Measurements from ENCODE around the gene KDM4B.
"Not testable (repeated sequence)": the region's sequence is repeated elsewhere in the genome, so short reads cannot be mapped to it uniquely, and the experiment has no call there.

KDM4B gene

GRCh38 chr19:4971816-4972495 is 3.0 kb downstream of the KDM4B start:
- CTCF ChIA-PET: interaction anchor here (1.2 to 2.3 kb wide), 3 partner anchors 29 to 60 kb away, joined by 3 to 13 read pairs (median 5); no protein-coding TSS in a partner anchor
- H3K27ac Mint-ChIP-seq: no peak overlapping the region
- H3K4me3 Mint-ChIP-seq: peak overlapping the region; percentile 82
- peaks cover 15% of the 10 kb centered on the region for H3K36me3 Mint-ChIP-seq
- H3K4me1 Mint-ChIP-seq: peaks cover 39% of the 10 kb centered on the region
- H3K9me3 Mint-ChIP-seq: no peaks in the 10 kb centered on the region
- H3K27me3 Mint-ChIP-seq: no peaks in the 10 kb centered on the region
- DNase-seq: no peak

DNA sequence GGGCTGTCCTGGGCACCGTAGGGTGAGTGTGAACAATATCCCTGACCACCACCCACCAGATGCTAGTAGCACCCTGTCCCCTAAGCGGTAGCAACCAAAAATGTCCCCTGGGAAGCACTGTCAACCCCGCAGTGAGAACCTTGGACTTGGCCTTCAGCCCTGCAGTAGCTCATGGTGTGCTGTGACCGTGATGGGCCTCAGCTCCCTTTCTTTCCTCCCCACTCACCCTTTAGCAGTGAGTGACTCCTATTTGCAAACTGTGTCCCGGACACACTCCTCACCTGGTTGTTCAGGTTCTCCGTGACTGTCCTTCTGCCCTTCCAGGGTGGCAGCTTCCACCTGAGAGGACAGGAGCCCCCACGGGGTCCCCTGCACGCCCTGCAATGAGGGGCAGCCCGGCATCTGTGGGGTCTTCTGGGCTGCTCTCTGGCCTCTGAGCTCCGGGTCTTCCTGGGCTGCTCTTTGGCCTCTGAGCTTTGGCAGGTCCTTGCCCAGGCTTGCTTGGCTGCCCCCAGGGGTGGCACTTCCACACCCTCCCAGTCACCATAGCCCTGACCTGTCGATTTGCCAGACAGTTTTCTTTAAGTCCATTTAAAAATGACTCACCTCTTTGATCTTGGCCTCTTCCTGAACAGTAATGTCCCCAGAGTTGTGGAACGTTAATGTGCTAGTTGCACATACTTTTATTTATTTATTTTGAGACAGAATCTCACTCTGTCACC is 3.8 kb downstream of the KDM4B start:
- CTCF ChIA-PET: interaction anchor here (1.4 kb wide), 1 partner anchor 61 kb away, joined by 3 read pairs; no protein-coding TSS in a partner anchor
- no peaks in the 10 kb centered on the region for H3K9me3 Mint-ChIP-seq
- peak overlapping the region; percentile 44 for H3K4me3 Mint-ChIP-seq
- no peak overlapping the region for H3K27ac Mint-ChIP-seq
- peaks cover 34% of the 10 kb centered on the region for H3K4me1 Mint-ChIP-seq
- no peaks in the 10 kb centered on the region for H3K27me3 Mint-ChIP-seq
- H3K36me3 Mint-ChIP-seq: peaks cover 20% of the 10 kb centered on the region
- DNase-seq: no peak

DNA sequence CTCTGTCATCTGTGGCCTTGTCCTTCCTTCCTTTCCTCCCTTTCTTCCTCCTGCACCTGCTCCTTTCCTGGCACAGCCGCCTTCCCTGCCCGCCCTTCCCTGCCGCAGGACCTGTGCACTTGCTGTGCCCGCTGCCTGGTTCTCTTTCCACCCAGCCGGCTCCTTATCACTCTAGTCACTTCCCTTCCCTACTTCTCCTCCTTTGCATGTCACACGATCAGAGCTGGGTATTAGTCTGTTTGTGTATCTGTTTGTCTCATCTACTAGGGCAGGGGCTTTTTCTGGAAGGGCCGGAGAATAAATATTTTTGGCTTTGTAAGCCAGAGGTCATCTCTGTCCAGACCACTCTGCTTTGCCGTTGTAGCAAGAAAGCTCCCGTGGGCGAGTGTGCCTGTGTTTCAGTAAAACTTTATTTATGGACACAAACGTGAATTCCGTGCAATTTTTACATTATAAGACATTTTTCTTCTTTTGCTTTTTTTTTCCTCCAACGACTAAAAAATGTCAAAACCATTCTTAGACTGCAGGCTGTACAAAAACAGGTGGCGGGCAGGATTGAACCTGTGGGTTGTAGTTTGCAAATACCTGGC is 6.1 kb downstream of the KDM4B start:
- no peak overlapping the region for H3K4me3 Mint-ChIP-seq
- CTCF ChIA-PET: interaction anchor here (1.0 to 1.3 kb wide), 2 partner anchors 22 to 27 kb away, joined by 3 read pairs; no protein-coding TSS in a partner anchor
- H3K27me3 Mint-ChIP-seq: no peaks in the 10 kb centered on the region
- peaks cover 15% of the 10 kb centered on the region for H3K36me3 Mint-ChIP-seq
- no peaks in the 10 kb centered on the region for H3K9me3 Mint-ChIP-seq
- H3K27ac Mint-ChIP-seq: no peak overlapping the region
- peaks cover 23% of the 10 kb centered on the region for H3K4me1 Mint-ChIP-seq
- DNase-seq: no peak

GRCh38 chr19:4975601-4976000 is 6.7 kb downstream of the KDM4B start:
- H3K27ac Mint-ChIP-seq, H3K4me3 Mint-ChIP-seq, DNase-seq, H3K27me3 Mint-ChIP-seq, H3K9me3 Mint-ChIP-seq: not testable (repeated sequence)
- peaks cover 14% of the 10 kb centered on the region for H3K36me3 Mint-ChIP-seq
- CTCF ChIA-PET: interaction anchor here (1.0 to 1.3 kb wide), 2 partner anchors 23 to 26 kb away, joined by 3 read pairs; no protein-coding TSS in a partner anchor
- H3K4me1 Mint-ChIP-seq: peaks cover 18% of the 10 kb centered on the region

DNA sequence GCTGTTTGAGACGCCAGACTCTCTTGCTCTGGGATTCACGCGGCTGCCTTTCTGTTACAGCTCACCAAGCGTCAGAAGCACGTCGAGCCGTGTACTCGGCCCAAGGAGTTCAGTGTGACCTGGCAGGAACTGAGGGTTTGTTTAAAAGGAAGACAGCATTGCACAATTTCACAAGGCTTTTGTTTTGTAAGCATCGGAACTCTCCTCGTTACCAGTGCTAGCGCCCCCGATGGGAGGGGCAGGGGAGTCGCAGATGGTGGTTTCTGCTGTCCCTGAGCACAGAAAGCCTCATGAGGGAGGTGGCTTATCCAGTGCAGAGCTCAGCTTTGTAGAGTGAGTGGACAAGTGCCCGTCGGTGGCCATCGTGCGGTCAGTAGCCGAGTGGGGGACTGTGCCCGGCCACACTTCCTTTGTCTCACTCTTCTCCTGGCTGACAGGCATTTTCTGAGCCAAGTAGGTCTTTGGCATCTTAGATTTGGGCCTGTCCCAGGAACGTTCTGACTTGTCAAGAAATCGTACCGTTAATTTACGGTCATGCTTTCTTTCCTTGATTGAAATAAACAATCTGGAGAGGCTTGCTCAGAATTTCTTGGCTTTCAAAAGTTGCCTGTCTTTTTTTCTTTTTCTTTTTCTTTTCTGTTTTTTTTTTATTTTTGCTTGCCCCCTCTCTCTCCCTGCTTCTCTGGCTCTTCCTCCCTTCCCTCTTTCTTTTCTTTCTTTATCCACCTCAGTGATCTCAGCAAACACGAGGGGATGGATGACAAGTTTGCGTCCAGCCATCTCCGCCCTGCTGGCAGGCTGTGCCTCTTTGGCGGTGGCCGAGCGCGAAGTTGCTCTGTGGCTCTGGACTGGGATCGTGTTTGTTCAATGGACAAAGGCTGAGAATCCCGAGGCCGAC is 7.7 kb downstream of the KDM4B start:
- Mint-ChIP-seq H3K27ac (no peak overlapping the region), H3K36me3 (peaks cover 9% of the 10 kb centered on the region), H3K9me3 (no peaks in the 10 kb centered on the region), H3K4me1 (peaks cover 9% of the 10 kb centered on the region), H3K4me3 (no peak overlapping the region), H3K27me3 (no peaks in the 10 kb centered on the region)
- CTCF ChIA-PET: interaction anchor here (1.0 to 1.3 kb wide), 2 partner anchors 24 to 25 kb away, joined by 3 read pairs; no protein-coding TSS in a partner anchor
- no peak for DNase-seq

DNA sequence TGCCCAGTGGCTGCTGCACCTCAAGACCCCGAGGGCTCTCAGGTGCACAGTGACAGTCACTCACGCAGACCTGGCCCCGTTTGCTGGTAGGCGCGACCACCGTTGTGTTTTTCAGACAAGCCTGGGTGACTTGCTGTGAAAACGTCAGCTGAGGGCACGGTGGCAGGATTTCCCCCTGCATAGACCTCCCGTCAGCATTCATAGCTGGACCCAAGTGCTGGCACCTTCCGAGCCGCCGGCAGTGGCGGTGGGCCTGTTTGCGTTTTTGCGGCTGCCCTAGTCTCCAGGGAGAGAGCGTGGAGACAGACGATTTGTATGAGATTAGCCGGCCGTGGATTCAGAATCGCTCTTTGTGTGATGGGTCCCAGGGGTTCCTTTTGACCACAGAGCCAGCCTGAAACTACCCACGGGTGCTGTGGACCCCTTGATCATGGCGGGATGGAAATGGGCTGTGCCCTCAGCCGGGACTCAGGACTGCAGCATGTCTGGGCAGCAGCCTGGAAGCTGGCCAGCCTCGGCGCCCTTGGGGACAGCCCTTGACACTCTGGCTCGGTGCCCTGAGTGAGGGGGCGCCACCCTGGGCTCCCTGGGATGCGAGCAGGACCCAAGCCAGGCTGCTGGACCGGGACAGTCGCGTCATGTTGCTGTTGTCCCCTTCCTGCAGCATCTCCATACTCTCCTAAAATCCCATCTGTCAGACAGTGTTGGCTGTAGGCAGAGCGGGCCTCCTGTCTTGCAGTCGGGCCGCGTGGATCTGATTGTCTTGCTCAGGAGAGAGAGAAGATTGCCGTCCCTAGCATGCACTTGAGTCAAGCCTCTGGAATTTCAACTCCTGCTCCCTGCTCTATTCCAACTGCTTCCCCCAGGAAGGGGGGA is 8.6 kb downstream of the KDM4B start:
- CTCF ChIA-PET: no interaction called here
- Mint-ChIP-seq H3K27me3 (no peaks in the 10 kb centered on the region), H3K4me3 (no peak overlapping the region), H3K9me3 (no peaks in the 10 kb centered on the region), H3K4me1 (peaks cover 6% of the 10 kb centered on the region), H3K36me3 (peaks cover 9% of the 10 kb centered on the region), H3K27ac (no peak overlapping the region)
- DNase-seq: no peak

DNA sequence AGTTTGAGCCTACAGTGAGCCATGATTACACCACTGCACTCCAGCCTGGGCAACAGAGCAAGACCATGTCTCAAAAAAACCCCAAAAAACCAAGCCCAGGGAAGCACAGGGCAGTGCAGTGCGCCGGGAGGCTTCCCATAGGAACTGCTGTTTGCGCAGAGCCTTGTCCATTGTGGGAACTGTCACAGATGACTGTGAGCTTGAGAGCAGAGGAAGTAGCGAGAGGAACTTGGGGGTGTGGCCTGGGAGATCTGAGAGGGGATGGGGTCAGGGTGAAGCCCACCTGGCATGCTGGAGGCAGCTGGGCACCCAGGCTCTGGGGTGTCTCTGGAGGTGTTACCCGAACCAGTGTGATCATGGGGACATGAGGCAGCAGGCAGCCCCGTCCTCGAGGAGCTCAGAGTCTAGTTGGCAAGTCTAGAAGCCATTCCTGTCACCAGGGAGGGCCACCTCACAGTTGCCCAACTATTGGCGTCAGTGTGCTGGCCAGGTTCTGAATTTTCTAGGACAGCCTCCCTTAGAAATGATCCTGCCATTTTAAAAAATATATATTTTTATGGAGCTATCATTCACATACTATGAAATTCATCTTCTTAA is 10.4 kb downstream of the KDM4B start:
- no peak overlapping the region for H3K4me3 Mint-ChIP-seq
- no peaks in the 10 kb centered on the region for H3K27me3 Mint-ChIP-seq
- no peaks in the 10 kb centered on the region for H3K9me3 Mint-ChIP-seq
- CTCF ChIA-PET: interaction anchor here (0.5 to 0.9 kb wide), 3 partner anchors 22 to 106 kb away, joined by 3 read pairs; no protein-coding TSS in a partner anchor
- H3K4me1 Mint-ChIP-seq: peaks cover 4% of the 10 kb centered on the region
- DNase-seq: no peak
- H3K27ac Mint-ChIP-seq: peak overlapping the region; percentile 19
- H3K36me3 Mint-ChIP-seq: peaks cover 9% of the 10 kb centered on the region

- Mint-ChIP-seq H3K27me3 (no peaks in the 10 kb centered on the region), H3K27ac (no peak overlapping the region), H3K4me1 (peaks cover 4% of the 10 kb centered on the region), H3K4me3 (no peak overlapping the region), H3K36me3 (peaks cover 6% of the 10 kb centered on the region), H3K9me3 (no peaks in the 10 kb centered on the region)
- no peak for DNase-seq
- CTCF ChIA-PET: interaction anchor here (0.6 to 0.9 kb wide), 2 partner anchors 22 to 34 kb away, joined by 3 to 4 read pairs; no protein-coding TSS in a partner anchor
These were observed 11.2 kb downstream of the KDM4B start for GRCh38 chr19:4980067-4980466.

GRCh38 chr19:4980838-4981680 is 12.1 kb downstream of the KDM4B start:
- CTCF ChIA-PET: interaction anchor here (0.6 kb wide), 1 partner anchor 33 kb away, joined by 4 read pairs; no protein-coding TSS in a partner anchor
- H3K27me3 Mint-ChIP-seq: no peaks in the 10 kb centered on the region
- H3K36me3 Mint-ChIP-seq: peaks cover 6% of the 10 kb centered on the region
- H3K27ac Mint-ChIP-seq: no peak overlapping the region
- H3K4me1 Mint-ChIP-seq: peaks cover 4% of the 10 kb centered on the region
- DNase-seq: no peak
- H3K4me3 Mint-ChIP-seq: no peak overlapping the region
- H3K9me3 Mint-ChIP-seq: no peaks in the 10 kb centered on the region

- peak overlapping the region; percentile 42 for H3K27ac Mint-ChIP-seq
- peaks cover 4% of the 10 kb centered on the region for H3K4me1 Mint-ChIP-seq
- H3K4me3 Mint-ChIP-seq: no peak overlapping the region
- H3K9me3 Mint-ChIP-seq: no peaks in the 10 kb centered on the region
- no peak for DNase-seq
- H3K27me3 Mint-ChIP-seq: no peaks in the 10 kb centered on the region
- CTCF ChIA-PET: no interaction called here
- H3K36me3 Mint-ChIP-seq: peaks cover 6% of the 10 kb centered on the region
These were observed 12.7 kb downstream of the KDM4B start for GRCh38 chr19:4981681-4981958.

- Mint-ChIP-seq H3K27ac (no peak overlapping the region), H3K27me3 (no peaks in the 10 kb centered on the region), H3K4me3 (no peak overlapping the region), H3K4me1 (peaks cover 2% of the 10 kb centered on the region), H3K9me3 (no peaks in the 10 kb centered on the region), H3K36me3 (no peaks in the 10 kb centered on the region)
- DNase-seq: no peak
- CTCF ChIA-PET: interaction anchor here (1.0 kb wide), 1 partner anchor 18 kb away, joined by 3 read pairs; no protein-coding TSS in a partner anchor
These were observed 14.6 kb downstream of the KDM4B start for GRCh38 chr19:4983346-4984105.

DNA sequence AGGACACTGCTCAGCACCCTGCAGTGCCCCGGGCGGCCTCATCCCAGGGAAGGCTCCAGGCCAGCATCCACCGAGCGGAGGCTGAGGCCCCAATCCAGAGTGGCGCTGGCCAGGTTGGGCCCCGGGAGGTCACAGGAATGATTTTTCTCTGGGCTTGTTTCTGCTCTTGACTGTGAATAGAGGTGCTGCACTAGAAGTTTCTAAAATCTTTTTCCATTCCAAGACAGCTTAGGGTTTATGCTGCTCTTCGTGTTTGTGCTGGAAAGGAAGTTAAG is 15.1 kb downstream of the KDM4B start:
- DNase-seq: no peak
- Mint-ChIP-seq H3K27me3 (no peaks in the 10 kb centered on the region), H3K9me3 (no peaks in the 10 kb centered on the region), H3K4me3 (no peak overlapping the region), H3K4me1 (peaks cover 2% of the 10 kb centered on the region), H3K36me3 (no peaks in the 10 kb centered on the region), H3K27ac (no peak overlapping the region)
- CTCF ChIA-PET: no interaction called here

Measured in activated naive CD4-positive, alpha-beta T cell treated with anti-CD3 and anti-CD28 coated beads, Interleukin-2, amount 10 ng/mL, durations not matched to agents 7 days and 5 days (primary cell).